H9 (cell line): Measurements from ENCODE around the gene ARPP19. TPM values are rescaled to one million over a fixed set of nuclear protein-coding genes. Genes with fewer than 3 reads are reported as not detected.
A peak's percentile ranks its signal among the peaks of the same experiment; 100 is the strongest.

ENCODE experiments used
- DNase-seq: peaks from one replicate; pipeline ENCODE4 v3.0.0-alpha.2; 2017
- H2AFZ ChIP-seq: one replicate; pipeline ENCODE4 v1.6.1; 2013; ENCODE audit warnings: mild to moderate bottlenecking, low read length, control low read depth, moderate library complexity
- H2AK5ac ChIP-seq: 2 replicates; pipeline ENCODE4 v1.6.1; 2013; ENCODE audit warnings: low read length, control low read depth, mixed read lengths; ENCODE audit not compliant: insufficient read length
- H2BK120ac ChIP-seq: one replicate; pipeline ENCODE4 v1.6.1; 2013; ENCODE audit warnings: low read depth, mild to moderate bottlenecking, low read length, control low read depth, inconsistent platforms; ENCODE audit not compliant: poor library complexity, severe bottlenecking
- H2BK12ac ChIP-seq: 2 replicates; pipeline ENCODE4 v1.6.1; 2013; ENCODE audit warnings: low read length, control low read depth, mixed read lengths, low read depth; ENCODE audit not compliant: insufficient read length
- H2BK15ac ChIP-seq: 2 replicates; pipeline ENCODE4 v1.6.1; 2013; ENCODE audit warnings: low read depth, low read length, control low read depth
- H2BK20ac ChIP-seq: one replicate; pipeline ENCODE4 v1.6.1; 2013; ENCODE audit warnings: low read depth, mild to moderate bottlenecking, low read length, control low read depth, inconsistent platforms; ENCODE audit not compliant: poor library complexity, severe bottlenecking
- H2BK5ac ChIP-seq: 2 replicates; pipeline ENCODE4 v1.6.1; 2013; ENCODE audit warnings: low read length, control low read depth, mixed read lengths; ENCODE audit not compliant: insufficient read length
- H3K14ac ChIP-seq: 2 replicates; pipeline ENCODE4 v1.6.1; 2013; ENCODE audit warnings: low read length, control low read depth; ENCODE audit not compliant: insufficient read depth
- H3K18ac ChIP-seq: 2 replicates; pipeline ENCODE4 v1.6.1; 2013; ENCODE audit warnings: low read depth, mild to moderate bottlenecking, mixed read lengths, low read length, control low read depth; ENCODE audit not compliant: insufficient read length
- H3K23ac ChIP-seq: 2 replicates; pipeline ENCODE4 v1.6.1; 2013; ENCODE audit warnings: low read length, control low read depth, mixed read lengths, low read depth; ENCODE audit not compliant: insufficient read length
- H3K23me2 ChIP-seq: 2 replicates; pipeline ENCODE4 v1.6.1; 2013; ENCODE audit warnings: low read depth, mild to moderate bottlenecking, mixed read lengths, low read length, control low read depth; ENCODE audit not compliant: insufficient read length, poor library complexity, severe bottlenecking
- H3K27ac ChIP-seq: 2 replicates; pipeline ENCODE4 v1.5.1; 2013; ENCODE audit warnings: low read length, control low read depth, mixed read lengths, low read depth; ENCODE audit not compliant: insufficient read length
- H3K27me3 ChIP-seq: 2 replicates; pipeline ENCODE4 v1.6.1; 2013; ENCODE audit warnings: low read length, control low read depth, inconsistent platforms; ENCODE audit not compliant: insufficient read depth
- H3K4ac ChIP-seq: 2 replicates; pipeline ENCODE4 v1.6.1; 2013; ENCODE audit warnings: low read depth, mild to moderate bottlenecking, control low read depth, inconsistent platforms, low read length, moderate library complexity
- H3K4me1 ChIP-seq: 2 replicates; pipeline ENCODE4 v1.6.1; 2013; ENCODE audit warnings: low read length, control low read depth, inconsistent platforms; ENCODE audit not compliant: insufficient read depth
- H3K4me2 ChIP-seq: 2 replicates; pipeline ENCODE4 v1.6.1; 2013; ENCODE audit warnings: low read length, control low read depth, mixed read lengths; ENCODE audit not compliant: insufficient read length, insufficient read depth
- H3K56ac ChIP-seq: 2 replicates; pipeline ENCODE4 v1.6.1; 2013; ENCODE audit warnings: low read depth, mild to moderate bottlenecking, mixed read lengths, low read length, control low read depth; ENCODE audit not compliant: insufficient read length
- H3K79me1 ChIP-seq: 2 replicates; pipeline ENCODE4 v1.6.1; 2013; ENCODE audit warnings: low read depth, mild to moderate bottlenecking, moderate library complexity, low read length, control low read depth, inconsistent platforms; ENCODE audit not compliant: insufficient read depth, poor library complexity, severe bottlenecking
- H3K79me2 ChIP-seq: 2 replicates; pipeline ENCODE4 v1.6.1; 2013; ENCODE audit warnings: low read length, control low read depth, inconsistent platforms; ENCODE audit not compliant: insufficient read depth
- H3K9ac ChIP-seq: 2 replicates; pipeline ENCODE4 v1.6.1; 2013; ENCODE audit warnings: low read length, control low read depth, mixed read lengths; ENCODE audit not compliant: insufficient read length; ENCODE audit errors: extremely low read depth
- H3K9me3 ChIP-seq: one replicate; pipeline ENCODE4 v1.6.1; 2013; ENCODE audit warnings: low read depth, low read length, inconsistent platforms; ENCODE audit not compliant: control insufficient read depth
- H3T11ph ChIP-seq: one replicate; pipeline ENCODE4 v1.6.1; 2013; ENCODE audit warnings: mild to moderate bottlenecking, low read length, control low read depth, inconsistent platforms
- H4K20me1 ChIP-seq: one replicate; pipeline ENCODE4 v1.6.1; 2013; ENCODE audit not compliant: control insufficient read depth, insufficient read length, insufficient read depth
- H4K5ac ChIP-seq: 2 replicates; pipeline ENCODE4 v1.6.1; 2013; ENCODE audit warnings: low read depth, mild to moderate bottlenecking, mixed read lengths, low read length, control low read depth; ENCODE audit not compliant: insufficient read length
- H4K8ac ChIP-seq: replicated peaks from 2 replicates; pipeline ENCODE4 v1.6.1; 2013; ENCODE audit warnings: low read length, control low read depth, mixed read lengths, low read depth; ENCODE audit not compliant: insufficient read length
- H4K91ac ChIP-seq: 2 replicates; pipeline ENCODE4 v1.6.1; 2013; ENCODE audit warnings: low read depth, mild to moderate bottlenecking, moderate library complexity, mixed read lengths, low read length, control low read depth; ENCODE audit not compliant: insufficient read length
- H3K27ac Mint-ChIP-seq, 3 experiments: 2 replicates in 2 of 3; 3 replicates in 1 of 3; pipeline ENCODE4 v1.8.0; 2020 to 2021; ENCODE audit warnings: mixed read lengths in 3 of 3, mild to moderate bottlenecking in 1 of 3, moderate library complexity in 1 of 3
- H3K27me3 Mint-ChIP-seq: 2 replicates; pipeline ENCODE4 v1.8.0; 2021; ENCODE audit warnings: low read depth, mild to moderate bottlenecking, moderate library complexity, mixed read lengths
- H3K36me3 Mint-ChIP-seq, 3 experiments: 2 replicates in 2 of 3; 3 replicates in 1 of 3; pipeline ENCODE4 v1.8.0; 2020 to 2021; ENCODE audit warnings: low read depth in 3 of 3, mixed read lengths in 3 of 3; ENCODE audit not compliant: insufficient read depth in 1 of 3
- H3K4me1 Mint-ChIP-seq, 2 experiments: 2 replicates each; pipeline ENCODE4 v1.8.0; 2020; ENCODE audit warnings: mixed read lengths in 2 of 2
- H3K4me3 Mint-ChIP-seq, 2 experiments: 2 replicates in 1 of 2; 3 replicates in 1 of 2; pipeline ENCODE4 v1.8.0; 2020 to 2021; ENCODE audit warnings: mild to moderate bottlenecking in 2 of 2, mixed read lengths in 2 of 2, moderate library complexity in 1 of 2
- H3K9me3 Mint-ChIP-seq, 2 experiments: 2 replicates in 1 of 2; 3 replicates in 1 of 2; pipeline ENCODE4 v1.8.0; 2020; ENCODE audit warnings: mild to moderate bottlenecking in 2 of 2, mixed read lengths in 2 of 2, moderate library complexity in 1 of 2
- CTCF ChIP-seq: fragments of 200-600 bp; sonication (generic); conservative IDR thresholded peaks from 3 replicates; pipeline ENCODE4 v1.8.0; 2021; ENCODE audit warnings: antibody characterized with exemption, mild to moderate bottlenecking
- WGBS: extraction: QIAGEN DNeasy Blood & Tissue Kit; methylation state at CpG from one replicate; pipeline ENCODE4 v1.1.7; 2013; ENCODE audit warnings: missing lambda C conversion rate, low lambda C conversion rate, mixed read lengths; ENCODE audit not compliant: insufficient read length; ENCODE audit errors: extremely low coverage; 5-methylcytosine and 5-hydroxymethylcytosine counted together
- total RNA-seq: library from RNA; stranded (reverse); gene quantifications from 2 replicates; pipeline ENCODE4 v1.2.1, GENCODE V29; 2021

The ARPP19 gene
- total RNA-seq, 1 experiment from 2014 or later: 247 TPM

GRCh38 chr15:52529940-52530339, 38.9 kb downstream of the ARPP19 start:
- Mint-ChIP-seq H3K27me3 (peaks cover 57% of the 10 kb centered on the region), H3K4me1 (peaks cover 17 to 21% of the 10 kb centered on the region in 2 experiments), H3K36me3 (no peaks in the 10 kb centered on the region), H3K9me3 (no peaks in the 10 kb centered on the region; a peak in 1 of 5 replicates), H3K27ac (no peak overlapping the region), H3K4me3 (peak overlapping the region; percentile 54 to 79)
- peak overlapping the region; percentile 16 for H3K9ac ChIP-seq
- H3K9me3 ChIP-seq: no peaks in the 10 kb centered on the region
- no peak for DNase-seq
- H3K23ac ChIP-seq: no peak overlapping the region
- H4K8ac ChIP-seq: no peak overlapping the region
- no peak overlapping the region for H3K14ac ChIP-seq
- H4K5ac ChIP-seq: no peak overlapping the region
- no peak overlapping the region for H2BK12ac ChIP-seq
- no peaks in the 10 kb centered on the region for H4K20me1 ChIP-seq
- H3K79me1 ChIP-seq: no peaks in the 10 kb centered on the region
- H3K4ac ChIP-seq: no peak overlapping the region
- WGBS: no CpG with 5 or more reads among the region's 11 CpGs
- no peaks in the 10 kb centered on the region for H3K4me1 ChIP-seq
- H2AK5ac ChIP-seq: no peak overlapping the region
- H2BK20ac ChIP-seq: no peak overlapping the region
- no peak overlapping the region for H3K56ac ChIP-seq
- no peak overlapping the region for H3K18ac ChIP-seq
- H3K79me2 ChIP-seq: no peaks in the 10 kb centered on the region
- no peak overlapping the region for H2BK15ac ChIP-seq
- no peak overlapping the region for H3K27ac ChIP-seq
- no peak overlapping the region for H4K91ac ChIP-seq
- no peak overlapping the region for H3T11ph ChIP-seq
- H2AFZ ChIP-seq: no peak overlapping the region
- TF ChIP-seq CTCF: no peak
- peaks cover 18% of the 10 kb centered on the region for H3K23me2 ChIP-seq
- no peak overlapping the region for H2BK5ac ChIP-seq
- H3K4me2 ChIP-seq: peak overlapping the region; percentile 91
- H2BK120ac ChIP-seq: no peak overlapping the region
- H3K27me3 ChIP-seq: peaks cover 7% of the 10 kb centered on the region; the same call in 1 of the 2 replicates
